ENCODE data around the gene TMEM45B.
"Not testable (repeated sequence)": the region's sequence is repeated elsewhere in the genome, so short reads cannot be mapped to it uniquely, and the experiment has no call there.

TMEM45B gene

DNA sequence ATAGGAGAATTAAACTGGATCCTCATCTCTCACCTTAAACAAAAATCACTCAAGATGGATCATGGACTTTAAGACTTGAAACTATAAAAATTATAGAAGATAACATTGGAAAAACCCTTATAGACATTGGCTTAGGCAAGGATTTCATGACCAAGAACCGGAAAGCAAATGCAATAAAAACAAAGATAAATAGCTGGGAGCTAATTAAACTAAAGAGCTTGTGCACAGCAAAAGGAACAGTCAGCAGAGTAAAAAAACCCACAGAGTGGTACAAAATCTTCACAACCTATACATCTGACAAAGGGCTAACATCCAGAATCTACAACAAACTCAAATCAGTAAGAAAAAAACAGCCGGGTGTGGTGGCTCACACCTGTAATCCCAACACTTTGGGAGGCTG is 7.4 kb upstream of the TMEM45B start:
- DNase-seq (ENCODE audit: low read depth, low spot score) = not testable (repeated sequence)

DNA sequence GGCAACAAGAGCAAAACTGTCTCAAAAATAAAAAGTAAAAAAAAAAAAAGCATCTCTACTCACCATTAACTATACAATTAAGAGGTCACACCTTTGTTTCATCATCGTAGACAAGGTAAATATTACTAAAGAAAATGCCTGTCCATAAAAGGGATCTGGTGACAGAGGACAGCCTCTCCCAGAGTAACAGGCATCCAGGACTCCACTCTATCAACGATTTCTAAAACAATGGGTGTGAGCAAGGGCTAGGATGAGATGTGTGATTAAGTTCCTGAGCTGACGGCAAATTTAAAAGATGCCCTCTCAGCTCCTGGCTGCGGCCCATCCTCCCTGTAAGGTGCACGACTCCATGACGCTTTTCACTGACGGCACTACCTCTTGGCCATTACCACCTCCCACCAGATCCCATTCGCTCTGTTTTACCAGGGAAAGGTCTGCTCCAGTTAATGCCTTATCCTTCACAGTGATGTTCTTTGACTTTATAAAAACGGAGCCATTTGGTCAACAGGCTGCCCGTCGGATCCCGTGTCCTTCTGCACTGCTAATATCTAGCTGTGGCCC is 2.3 kb upstream of the TMEM45B start:
- DNase-seq (ENCODE audit: low read depth, low spot score) = no peak

DNA sequence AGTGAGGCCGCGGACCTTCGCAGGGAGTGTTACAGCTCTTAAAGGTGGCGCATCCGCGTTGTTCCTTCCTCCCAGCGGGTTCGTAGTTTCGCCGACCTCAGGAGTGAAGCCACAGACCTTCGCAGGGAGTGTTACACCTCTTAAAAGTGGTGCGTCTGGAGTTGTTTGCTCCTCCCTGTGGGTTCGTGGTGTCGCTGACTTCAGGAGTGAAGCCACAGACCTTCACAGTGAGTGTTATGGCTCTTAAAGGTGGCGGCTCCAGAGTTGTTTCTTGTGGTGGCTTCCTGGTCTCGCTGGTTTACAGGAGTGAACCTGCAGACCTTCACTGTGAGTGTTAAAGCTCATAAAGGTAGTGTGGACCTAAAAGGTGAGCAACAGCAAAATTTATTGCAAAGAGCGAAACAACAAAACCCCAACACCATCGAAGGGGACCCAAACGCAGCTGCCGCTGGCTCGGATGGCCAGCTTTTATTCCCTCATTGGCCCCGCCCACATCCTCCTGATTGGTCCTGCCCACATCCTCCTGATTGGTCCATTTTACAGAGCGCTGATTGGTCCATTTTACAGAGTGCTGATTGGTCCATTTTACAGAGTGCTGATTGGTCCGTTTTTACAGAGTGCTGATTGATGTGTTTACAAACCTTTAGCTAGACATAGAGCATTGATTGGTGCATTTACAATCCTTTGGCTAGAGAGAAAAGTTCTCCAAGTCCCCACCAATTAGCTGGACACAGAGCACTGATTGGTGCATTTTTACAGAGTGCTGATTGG is 1.2 kb upstream of the TMEM45B start:
- no peak for DNase-seq (ENCODE audit: low read depth, low spot score)

DNA sequence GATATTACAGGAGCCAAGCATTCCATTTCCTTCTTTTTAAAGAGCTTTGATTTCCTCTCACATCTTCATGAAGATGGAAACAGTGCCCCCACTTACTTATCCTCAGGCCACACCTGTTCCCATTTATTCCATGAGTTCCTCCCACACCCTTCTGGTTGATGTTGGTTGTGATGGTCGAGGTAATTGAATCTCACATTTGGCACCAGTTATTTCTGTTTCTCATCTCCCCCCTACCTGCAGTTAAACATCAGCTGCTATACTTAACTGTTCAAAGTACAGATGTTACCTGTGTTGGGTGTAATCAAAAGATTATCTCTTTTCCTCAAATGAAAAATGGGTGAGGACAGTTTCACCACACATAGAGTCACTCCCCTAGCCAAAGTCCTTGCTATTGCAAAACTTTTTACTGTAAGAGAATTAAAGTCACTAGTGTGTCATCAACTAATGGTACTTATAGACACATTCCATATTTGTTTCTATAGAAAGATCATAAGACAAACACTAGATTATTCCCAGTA is 1.9 kb downstream of the TMEM45B start:
- DNase-seq (ENCODE audit: low read depth, low spot score) = no peak

DNA sequence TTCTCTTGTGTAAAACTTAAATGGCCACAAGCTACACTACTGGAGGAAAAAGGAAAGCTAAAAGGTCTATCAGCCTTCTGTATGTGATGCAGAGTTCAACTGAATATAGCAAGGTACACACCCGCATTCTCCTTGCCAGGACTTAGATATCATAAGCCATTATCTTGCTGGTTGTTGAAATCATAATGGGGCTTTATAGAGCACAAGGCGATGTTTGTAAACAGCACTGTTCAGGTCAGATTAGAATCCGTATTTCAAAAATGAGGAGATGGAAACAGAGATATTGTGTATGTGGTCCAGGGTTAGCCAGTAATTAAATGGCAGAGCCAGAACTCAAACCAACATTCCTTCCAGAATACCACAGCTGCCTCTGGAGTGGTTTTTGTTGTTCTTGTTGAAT is 2.6 kb downstream of the TMEM45B start:
- DNase-seq (ENCODE audit: low read depth, low spot score) = not testable (repeated sequence)

DNA sequence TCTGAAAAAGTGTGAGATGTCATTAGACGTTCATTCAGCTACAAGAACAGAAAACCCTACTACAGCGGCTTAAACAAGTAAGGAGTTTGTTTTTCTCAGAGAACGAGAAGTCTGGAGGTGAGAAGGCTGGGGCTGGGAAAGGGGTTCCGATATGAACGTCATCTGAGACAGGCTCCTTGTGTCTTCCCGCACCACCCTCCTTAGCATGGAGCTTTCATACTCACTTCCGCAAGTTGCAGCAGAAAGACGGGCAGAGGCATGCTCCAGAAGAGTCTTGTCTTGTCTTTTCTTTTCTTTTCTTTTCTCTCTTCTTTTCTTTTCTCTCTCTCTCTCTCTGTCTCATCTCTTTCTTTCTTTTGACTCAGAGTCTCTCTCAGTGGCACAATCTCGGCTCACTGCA is 3.6 kb downstream of the TMEM45B start:
- DNase-seq (ENCODE audit: low read depth, low spot score) = no peak

DNA sequence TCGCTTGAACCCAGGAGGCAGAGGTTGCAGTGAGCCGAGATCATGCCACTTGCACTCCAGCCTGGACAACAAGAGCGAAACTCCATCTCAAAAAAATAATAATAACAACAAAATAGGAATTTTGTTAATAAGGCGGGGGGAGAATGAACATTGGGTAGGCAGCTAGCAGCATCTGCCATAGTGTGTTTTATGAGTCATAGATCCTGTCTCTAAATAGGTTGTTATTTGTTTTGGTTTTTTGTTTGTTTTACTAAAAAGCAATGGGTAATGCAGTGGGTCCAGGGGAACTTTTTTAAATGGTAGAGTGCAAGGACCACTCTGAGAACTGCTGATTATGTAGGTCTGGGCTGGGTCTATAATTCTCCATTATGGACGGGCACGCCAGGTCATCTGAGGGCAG is 4.6 kb downstream of the TMEM45B start:
- not testable (repeated sequence) for DNase-seq (ENCODE audit: low read depth, low spot score)

DNA sequence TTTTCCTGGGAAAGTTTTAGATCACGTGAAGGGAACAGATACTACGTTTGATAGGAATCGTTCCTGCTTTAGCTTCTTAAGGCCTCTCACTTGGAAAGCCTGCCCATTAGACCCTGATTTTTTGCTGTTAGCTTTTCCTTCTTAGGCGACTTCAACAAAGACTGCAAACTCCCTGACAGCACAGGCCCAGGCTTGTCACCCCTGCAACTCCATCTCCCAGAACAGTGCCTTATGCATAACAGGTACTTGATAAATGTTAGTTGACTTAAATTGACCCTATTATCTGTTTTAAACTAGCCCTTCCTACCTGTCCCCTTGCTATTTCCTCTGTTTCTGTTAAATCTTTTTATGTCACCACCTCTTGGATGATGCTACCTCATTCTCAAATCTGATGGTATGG is 7.6 kb downstream of the TMEM45B start:
- DNase-seq (ENCODE audit: low read depth, low spot score) = not testable (repeated sequence)

DNA sequence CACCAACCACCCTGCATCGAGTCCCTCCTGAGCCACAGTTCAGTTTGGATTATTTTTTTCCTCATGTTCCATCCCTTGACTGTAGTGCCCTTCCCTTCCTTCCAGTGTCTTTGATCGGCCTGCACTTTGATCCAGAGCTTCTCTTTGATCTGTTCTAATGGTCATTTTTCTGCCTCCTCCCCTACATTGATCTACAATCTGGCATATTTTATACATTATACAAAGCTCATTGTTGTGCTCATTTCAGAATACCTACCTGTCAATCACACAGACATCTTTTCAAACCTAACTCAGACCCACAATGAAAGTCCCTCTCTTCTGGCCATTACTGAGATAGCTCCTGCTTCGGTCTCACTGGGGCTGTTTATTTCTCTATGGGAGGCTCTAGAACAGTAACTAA is 8.2 kb downstream of the TMEM45B start:
- not testable (repeated sequence) for DNase-seq (ENCODE audit: low read depth, low spot score)

DNA sequence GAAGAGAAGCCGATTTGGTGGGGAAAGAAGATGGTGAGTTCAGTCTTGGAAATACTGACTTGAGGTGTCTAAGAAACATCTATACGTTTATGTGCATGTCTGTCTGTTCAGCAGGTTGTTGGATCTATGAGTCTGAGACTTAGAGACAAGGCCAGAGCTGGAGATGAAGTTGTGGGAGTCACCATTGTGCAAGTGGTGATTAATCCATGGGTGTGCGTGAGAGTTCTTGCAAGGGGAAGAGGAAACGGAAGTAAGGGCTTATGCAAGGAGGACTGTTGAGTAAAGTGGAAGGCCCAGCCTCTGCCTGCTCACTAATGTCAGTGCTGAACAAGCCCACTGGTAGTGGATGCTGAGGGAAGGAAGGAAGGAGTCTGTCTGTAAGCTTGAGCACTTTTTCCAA is 9.7 kb downstream of the TMEM45B start:
- DNase-seq (ENCODE audit: low read depth, low spot score) = no peak

DNA sequence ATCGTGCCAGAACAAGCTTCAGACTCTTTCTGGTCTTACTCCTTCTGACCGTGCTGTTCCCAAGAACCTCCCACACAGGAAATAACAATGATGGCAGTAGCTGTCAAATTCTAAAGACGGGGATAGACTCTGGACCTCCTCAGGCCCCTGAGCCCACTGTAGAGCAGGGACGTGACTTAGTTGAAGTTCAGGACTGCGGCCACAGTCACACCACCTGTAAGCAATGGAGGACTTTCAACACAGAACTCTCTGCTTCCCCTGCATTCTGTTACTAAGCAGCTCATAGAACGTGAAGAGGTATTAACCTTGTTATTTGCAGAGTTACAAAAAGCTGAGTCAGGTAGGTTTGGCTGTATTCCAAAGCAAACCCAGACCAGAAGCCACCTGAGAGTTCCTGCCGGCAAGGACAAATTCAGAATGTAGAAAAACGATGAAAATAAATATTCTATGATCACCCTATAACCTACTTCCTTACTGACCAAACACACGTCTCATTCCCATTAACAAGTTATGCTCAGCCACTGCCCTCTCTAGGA is 12.7 kb downstream of the TMEM45B start:
- DNase-seq (ENCODE audit: low read depth, low spot score) = no peak

DNA sequence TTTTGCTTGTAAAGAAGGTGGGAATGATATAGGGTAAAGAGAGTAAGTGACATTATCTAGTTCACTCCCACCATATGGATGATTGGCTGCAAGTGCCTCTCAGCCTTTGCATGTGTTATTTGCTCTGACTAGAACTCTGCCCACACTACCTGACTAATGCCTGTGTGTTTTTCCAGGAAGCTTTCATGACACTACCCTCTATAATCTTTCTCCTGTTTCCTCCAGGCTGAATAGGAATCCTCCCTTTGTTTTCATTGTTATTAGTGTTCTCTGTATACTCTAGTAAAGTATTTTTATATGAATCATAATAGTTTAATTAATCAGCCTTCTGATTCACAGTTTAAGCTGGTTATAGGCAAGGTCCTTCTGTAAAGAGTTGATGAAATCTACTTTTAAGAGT is 13.8 kb downstream of the TMEM45B start:
- DNase-seq (ENCODE audit: low read depth, low spot score) = not testable (repeated sequence)

DNA sequence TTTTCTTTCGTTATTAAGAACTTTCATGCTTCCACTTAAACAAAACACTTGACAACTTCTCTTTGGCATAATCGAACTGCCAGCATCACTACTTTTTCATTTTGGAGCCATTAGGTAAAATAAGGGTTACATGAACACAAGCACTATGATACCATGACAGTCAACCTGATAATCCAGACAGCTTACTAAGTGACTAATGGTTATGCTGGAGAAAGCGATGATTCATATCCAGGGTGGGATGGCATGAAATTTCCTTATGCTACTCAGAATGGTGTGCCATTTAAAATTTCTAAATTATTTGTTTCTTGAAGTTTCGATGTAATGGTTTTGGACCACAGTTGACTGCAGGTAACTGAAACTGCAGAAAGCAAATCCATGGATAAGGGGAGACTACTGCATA is 15.6 kb downstream of the TMEM45B start:
- not testable (repeated sequence) for DNase-seq (ENCODE audit: low read depth, low spot score)

DNA sequence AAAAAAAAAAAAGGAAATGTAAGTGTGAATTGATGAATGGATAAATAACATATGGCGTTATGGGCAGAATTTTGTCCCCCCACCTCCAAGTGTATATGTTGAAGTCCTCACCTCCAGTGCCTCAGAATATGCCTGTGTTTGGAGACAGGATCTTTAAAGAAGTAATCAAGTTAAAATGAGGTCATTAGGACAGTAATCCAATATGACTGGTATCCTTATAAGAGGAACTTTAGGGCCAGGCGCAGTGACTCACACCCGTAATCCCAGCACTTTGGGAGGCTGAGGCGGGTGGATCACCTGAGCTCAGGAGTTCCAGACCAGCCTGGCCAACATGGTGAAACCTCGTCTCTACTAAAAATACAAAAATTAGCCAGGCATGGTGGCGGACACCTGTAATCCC is 17.6 kb downstream of the TMEM45B start:
- DNase-seq (ENCODE audit: low read depth, low spot score) = not testable (repeated sequence)

DNA sequence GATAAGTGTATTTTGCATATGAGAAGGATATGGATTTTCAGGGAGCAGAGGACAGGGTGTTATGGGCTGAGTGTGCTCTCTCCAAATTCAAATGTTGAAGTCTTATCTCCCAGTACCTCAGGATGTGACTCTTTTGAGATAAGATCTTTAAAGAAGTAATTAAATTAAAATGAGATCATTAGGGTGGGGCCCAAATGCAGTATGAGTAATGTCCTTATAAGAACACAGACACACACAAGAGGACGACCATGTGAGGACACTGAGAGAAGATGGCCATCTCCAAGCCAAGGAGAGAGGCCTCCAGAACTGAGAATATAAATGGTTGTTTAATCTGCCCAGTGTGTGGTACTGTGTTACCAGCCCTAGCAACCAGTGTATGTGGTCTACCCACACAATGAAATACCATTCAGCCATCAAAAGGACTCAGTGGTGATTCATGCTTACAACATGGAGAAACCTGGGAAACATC is 20.8 kb downstream of the TMEM45B start:
- DNase-seq (ENCODE audit: low read depth, low spot score) = not testable (repeated sequence)

DNA sequence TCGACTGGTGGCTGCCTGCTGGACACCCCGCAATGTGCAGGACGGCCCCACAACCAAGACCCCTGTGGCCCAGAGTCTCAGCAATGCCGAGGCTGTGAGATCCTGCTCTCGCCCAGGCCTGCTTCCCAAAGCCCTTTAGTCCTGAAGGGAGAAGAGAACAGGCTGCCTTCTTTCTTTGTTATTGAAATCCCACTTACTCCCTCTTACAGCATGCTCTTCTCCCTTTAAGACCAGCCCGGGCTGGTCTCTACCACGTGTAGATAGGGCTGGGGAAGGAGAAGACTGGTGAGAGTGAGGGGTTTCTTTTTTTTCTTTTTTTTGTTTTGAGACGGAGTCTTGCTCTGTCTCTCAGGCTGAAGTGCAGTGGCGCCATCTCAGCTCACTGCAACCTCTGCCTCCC is 21.3 kb downstream of the TMEM45B start:
- no peak for DNase-seq (ENCODE audit: low read depth, low spot score)

DNA sequence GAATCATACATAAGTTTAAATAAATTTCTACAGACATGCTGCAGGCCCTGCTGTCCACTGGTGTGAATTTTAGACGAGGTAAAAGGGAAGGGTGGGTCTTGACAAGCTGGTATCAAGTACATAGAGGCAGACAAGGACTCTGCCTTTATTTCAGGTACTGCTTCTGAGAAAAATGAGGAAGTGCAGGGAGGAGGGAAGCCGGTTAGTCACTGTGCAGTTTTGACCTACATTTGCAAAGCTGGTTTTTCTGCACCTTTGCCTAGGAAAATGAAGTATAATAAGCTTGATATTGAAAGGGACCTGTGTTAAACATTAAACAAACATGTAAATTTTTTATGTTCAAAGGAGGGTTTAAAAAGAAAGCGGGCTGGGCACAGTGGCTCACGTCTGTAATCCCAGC is 24.6 kb downstream of the TMEM45B start:
- no peak for DNase-seq (ENCODE audit: low read depth, low spot score)

DNA sequence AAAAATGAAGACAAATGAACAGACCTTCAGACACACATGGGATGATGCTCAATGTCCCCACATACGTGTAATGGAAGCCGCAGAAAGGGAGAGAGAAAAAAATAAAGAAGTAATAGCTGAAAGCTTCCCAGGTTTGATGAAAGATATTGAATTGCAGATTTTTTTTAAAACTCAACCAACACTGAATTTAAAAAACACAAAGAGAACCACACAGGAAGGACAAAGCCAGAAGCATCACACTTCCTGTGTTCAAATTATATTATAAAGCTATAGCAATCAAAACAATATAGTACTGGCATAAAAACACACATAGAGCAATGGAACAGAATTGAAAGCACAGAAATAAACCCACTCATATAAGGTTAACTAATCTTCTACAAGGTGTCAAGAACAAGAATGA is 26.5 kb downstream of the TMEM45B start:
- no peak for DNase-seq (ENCODE audit: low read depth, low spot score)

DNA sequence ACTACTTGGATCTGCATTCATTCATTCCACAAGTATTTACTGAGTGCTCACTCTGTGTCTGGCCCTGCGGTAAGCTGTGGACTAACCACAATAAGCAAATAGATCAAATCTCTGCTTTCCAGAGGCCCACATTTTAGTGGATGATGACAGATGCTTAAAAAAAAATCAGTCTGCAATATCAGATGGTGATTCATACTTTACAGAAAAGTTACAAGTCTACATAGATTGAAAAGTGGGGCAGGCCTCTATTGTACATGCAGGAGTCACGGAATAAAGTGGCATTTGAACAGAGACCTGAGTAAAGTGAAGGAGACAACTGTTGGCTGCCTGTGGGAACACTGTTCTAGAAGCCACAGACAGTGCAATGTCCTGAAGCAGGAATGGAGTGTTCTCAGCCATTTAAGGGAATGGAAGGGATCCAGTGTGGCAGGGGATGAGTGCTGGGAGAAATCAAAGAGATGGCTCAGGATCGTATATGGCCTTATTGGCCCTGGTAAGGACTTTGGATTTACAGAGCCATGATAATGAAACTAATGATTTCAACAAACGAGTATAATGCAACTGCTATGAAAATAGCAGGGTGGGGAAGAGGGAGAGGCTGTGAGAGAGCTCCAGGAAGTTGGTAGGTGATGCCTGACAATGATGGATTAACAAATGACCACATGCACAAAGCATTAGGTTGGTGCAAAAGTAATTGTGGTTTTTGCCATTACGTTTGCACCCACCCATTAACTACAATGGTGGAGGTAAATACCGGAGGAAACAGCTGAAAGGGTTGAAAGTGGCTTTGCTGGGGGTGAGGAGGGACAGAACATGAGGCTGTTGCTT is 31.1 kb downstream of the TMEM45B start:
- DNase-seq (ENCODE audit: low read depth, low spot score) = no peak

DNA sequence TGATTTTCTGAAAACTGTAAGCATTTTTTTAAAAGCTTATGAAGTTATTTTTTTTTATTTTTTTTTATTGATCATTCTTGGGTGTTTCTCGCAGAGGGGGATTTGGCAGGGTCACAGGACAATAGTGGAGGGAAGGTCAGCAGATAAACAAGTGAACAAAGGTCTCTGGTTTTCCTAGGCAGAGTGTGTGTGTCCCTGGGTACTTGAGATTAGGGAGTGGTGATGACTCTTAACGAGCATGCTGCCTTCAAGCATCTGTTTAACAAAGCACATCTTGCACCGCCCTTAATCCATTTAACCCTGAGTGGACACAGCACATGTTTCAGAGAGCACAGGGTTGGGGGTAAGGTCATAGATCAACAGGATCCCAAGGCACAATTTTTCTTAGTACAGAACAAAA is 31.7 kb downstream of the TMEM45B start:
- DNase-seq (ENCODE audit: low read depth, low spot score) = not testable (repeated sequence)

DNA sequence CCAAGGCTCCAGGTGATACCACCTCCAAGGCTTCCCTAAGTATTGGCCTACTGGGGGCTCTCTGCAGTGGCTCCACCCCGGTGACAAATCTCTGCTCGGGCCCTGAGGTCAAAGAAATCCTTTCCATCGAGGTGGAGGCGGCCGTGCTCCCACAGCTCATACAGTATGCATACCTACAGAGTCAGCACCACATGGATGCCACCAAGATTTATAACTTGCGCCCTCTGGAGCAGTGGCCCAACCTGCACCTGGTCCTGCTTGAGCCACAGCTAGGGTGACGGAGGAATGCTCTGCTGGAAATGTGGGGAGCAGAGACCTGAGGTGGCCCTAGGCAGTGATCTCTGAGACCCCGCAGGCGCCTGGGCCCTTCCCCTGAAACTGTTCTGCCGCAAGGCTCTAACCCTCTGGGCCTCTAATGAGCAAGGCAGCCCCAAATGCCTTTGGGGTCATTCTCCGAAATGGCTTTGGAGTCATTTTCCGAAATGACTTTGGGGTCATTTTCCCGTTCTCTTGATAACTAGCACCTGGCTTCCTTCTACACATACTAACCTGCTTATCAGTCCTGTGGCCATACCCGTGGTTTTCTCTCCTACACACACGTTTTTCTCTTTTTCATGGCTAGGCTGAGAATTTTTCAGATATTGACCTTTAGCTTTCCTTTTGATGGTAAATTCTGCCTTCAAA is 33.9 kb downstream of the TMEM45B start:
- no peak for DNase-seq (ENCODE audit: low read depth, low spot score)
